Sigmoid colon (tissue), 4 donors: ENCODE data around the gene TMEM214.

Experiments used
- EP300 ChIP-seq, 4 donors: sonication (generic); formaldehyde crosslinking; IDR thresholded peaks; one replicate each; pipeline ENCODE4 v1.6.1; 2017; ENCODE audit warnings: antibody characterized with exemption in 4 of 4
- POLR2A ChIP-seq, 2 donors: fragments of 450-650 bp; IDR thresholded peaks; one replicate each; pipeline ENCODE4 v1.6.1; 2016; ENCODE audit warnings: antibody characterized with exemption in 2 of 2, mild to moderate bottlenecking in 2 of 2, moderate library complexity in 2 of 2
- POLR2AphosphoS5 ChIP-seq, 4 donors: sonication (generic); formaldehyde crosslinking; IDR thresholded peaks; one replicate each; pipeline ENCODE4 v1.6.1; 2017; ENCODE audit warnings: antibody characterized with exemption in 4 of 4
- TF ChIP-seq, protein P1 (sequence below), 4 experiments: fragments of 450-650 bp in 3 of 4; fragments of 200-600 bp in 1 of 4; IDR thresholded peaks; one replicate each; pipeline ENCODE4 v1.5.1; 2016 to 2019; ENCODE audit warnings: antibody characterized with exemption in 4 of 4, mild to moderate bottlenecking in 3 of 4, moderate library complexity in 2 of 4

DNA sequence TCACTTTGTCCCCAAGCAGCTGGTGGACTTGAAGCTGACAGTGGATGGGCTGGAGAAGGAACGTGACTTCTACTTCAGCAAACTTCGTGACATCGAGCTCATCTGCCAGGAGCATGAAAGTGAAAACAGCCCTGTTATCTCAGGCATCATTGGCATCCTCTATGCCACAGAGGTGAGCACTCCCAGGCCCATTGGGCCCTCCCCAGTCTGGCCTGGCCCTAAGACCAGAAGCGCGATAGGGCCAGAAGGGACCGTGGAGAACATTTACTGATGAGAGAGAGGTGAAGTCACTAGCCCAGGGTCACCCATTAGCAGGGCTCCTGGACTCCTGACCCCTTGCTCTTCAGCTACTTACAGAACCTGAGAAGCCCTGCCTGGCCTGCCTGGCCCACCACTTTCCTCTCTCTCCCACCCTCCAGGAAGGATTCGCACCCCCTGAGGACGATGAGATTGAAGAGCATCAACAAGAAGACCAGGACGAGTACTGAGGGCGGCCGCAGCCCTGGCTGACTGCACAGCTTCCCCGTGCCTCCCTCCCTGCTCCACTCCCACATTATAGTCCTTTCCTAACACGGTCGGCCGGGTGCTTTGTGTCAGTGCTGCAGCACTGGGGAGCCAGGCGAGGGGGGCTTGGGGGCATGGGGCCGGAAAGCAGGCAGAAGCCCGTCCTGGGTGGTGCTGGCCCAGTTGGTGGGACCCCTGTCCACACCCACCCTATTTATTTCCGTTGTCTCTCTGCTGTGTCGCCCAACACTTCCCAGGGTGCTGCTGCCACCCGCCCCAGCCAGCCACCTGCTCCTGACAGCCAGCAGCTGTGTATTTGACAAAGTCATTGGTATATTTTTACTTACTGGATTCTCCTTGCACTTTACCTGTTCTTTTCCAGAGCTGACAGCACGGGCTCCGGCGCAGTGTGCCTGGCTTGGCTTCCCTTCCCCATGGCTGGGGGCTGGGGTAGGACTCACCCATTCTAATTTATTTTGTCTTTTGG, 6.6 kb upstream of the TMEM214 start:
- TF ChIP-seq, protein P1, sequence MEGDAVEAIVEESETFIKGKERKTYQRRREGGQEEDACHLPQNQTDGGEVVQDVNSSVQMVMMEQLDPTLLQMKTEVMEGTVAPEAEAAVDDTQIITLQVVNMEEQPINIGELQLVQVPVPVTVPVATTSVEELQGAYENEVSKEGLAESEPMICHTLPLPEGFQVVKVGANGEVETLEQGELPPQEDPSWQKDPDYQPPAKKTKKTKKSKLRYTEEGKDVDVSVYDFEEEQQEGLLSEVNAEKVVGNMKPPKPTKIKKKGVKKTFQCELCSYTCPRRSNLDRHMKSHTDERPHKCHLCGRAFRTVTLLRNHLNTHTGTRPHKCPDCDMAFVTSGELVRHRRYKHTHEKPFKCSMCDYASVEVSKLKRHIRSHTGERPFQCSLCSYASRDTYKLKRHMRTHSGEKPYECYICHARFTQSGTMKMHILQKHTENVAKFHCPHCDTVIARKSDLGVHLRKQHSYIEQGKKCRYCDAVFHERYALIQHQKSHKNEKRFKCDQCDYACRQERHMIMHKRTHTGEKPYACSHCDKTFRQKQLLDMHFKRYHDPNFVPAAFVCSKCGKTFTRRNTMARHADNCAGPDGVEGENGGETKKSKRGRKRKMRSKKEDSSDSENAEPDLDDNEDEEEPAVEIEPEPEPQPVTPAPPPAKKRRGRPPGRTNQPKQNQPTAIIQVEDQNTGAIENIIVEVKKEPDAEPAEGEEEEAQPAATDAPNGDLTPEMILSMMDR (IDR thresholded peaks at IDR 0.05), result no peak
- no peak for TF ChIP-seq EP300 (IDR thresholded peaks at IDR 0.05)
- no peak for TF ChIP-seq POLR2AphosphoS5 (IDR thresholded peaks at IDR 0.05)
- no peak for TF ChIP-seq POLR2A (IDR thresholded peaks at IDR 0.05)
